Spleen (tissue), 11 donors: Measurements from ENCODE around the gene CHAD. TPM values are rescaled to one million over a fixed set of nuclear protein-coding genes. Genes with fewer than 3 reads are reported as not detected.

Experiments used
- DNase-seq: peaks from one replicate; pipeline ENCODE4 v3.0.0-alpha.2; 2020
- H3K27ac ChIP-seq, 8 donors: fragments of 200-600 bp; sonication (generic) in 7 of 8; 1 replicate in 4 of 8; 2 replicates in 4 of 8; pipeline versions ENCODE4 v1.5.0 to v1.8.0; 2016 to 2021; ENCODE audit warnings: inconsistent platforms in 4 of 8, mild to moderate bottlenecking in 4 of 8, moderate library complexity in 1 of 8
- H3K27me3 ChIP-seq, 7 donors: fragments of 200-600 bp; sonication (generic) in 6 of 7; replicated peaks in 1 of 7; 1 replicate in 4 of 7; 2 replicates in 3 of 7; pipeline versions ENCODE4 v1.5.0 to v1.8.0; 2016 to 2021; ENCODE audit warnings: inconsistent platforms in 3 of 7, mild to moderate bottlenecking in 1 of 7
- H3K36me3 ChIP-seq, 6 donors: fragments of 200-600 bp; sonication (generic) in 5 of 6; 1 replicate in 4 of 6; 2 replicates in 2 of 6; pipeline versions ENCODE4 v1.5.0 to v1.8.0; 2016 to 2021; ENCODE audit warnings: inconsistent platforms in 2 of 6
- H3K4me1 ChIP-seq, 6 donors: fragments of 200-600 bp; sonication (generic) in 5 of 6; 1 replicate in 3 of 6; 2 replicates in 3 of 6; pipeline versions ENCODE4 v1.5.0 to v1.8.0; 2016 to 2021; ENCODE audit warnings: inconsistent platforms in 3 of 6
- H3K4me3 ChIP-seq, 8 donors: fragments of 200-600 bp; sonication (generic) in 7 of 8; 1 replicate in 4 of 8; 2 replicates in 4 of 8; pipeline versions ENCODE4 v1.5.0 to v1.8.0; 2016 to 2021; ENCODE audit warnings: inconsistent platforms in 4 of 8, mild to moderate bottlenecking in 4 of 8, moderate library complexity in 2 of 8
- H3K9me3 ChIP-seq, 8 donors: fragments of 200-600 bp; sonication (generic) in 7 of 8; 1 replicate in 4 of 8; 2 replicates in 4 of 8; pipeline versions ENCODE4 v1.5.0 to v1.8.0; 2016 to 2021; ENCODE audit warnings: inconsistent platforms in 4 of 8
- POLR2A ChIP-seq, 3 donors: fragments of 450-650 bp; IDR thresholded peaks; one replicate each; pipeline ENCODE4 v1.5.1; 2017; ENCODE audit warnings: antibody characterized with exemption in 3 of 3, mild to moderate bottlenecking in 1 of 3
- POLR2AphosphoS5 ChIP-seq, 3 donors: sonication (generic); formaldehyde crosslinking; IDR thresholded peaks; one replicate each; pipeline ENCODE4 v1.5.1; 2017; ENCODE audit warnings: antibody characterized with exemption in 3 of 3
- WGBS, 5 donors: extraction: QIAGEN DNeasy Blood & Tissue Kit in 3 of 5; methylation state at CpG; one replicate each; pipeline versions ENCODE4 v1.1.5 to v1.1.7; 2013 to 2018; 5-methylcytosine and 5-hydroxymethylcytosine counted together
- intact Hi-C: fragments of 100-400 bp; cut with DNase I; formaldehyde crosslinking; loops from one replicate; pipeline ENCODE4 v1.15.0; 2023; ENCODE audit warnings: low total_unique reads
- polyA plus RNA-seq, 3 donors: library from polyadenylated mRNA; stranded (reverse); fragments of 200-250 nt; gene quantifications; one replicate each; pipeline ENCODE4 v1.2.1, GENCODE V29; 2013
- total RNA-seq, 7 donors: library from RNA; depleted of rRNA in 3 of 7; stranded (reverse); fragments of >200 nt in 3 of 7; fragmentation: NEBNext Ultra II Directional in 4 of 7; extraction: Animal tissue kit (Norgen Biotek cat#: 25700) in 4 of 7; gene quantifications; one replicate each; pipeline versions ENCODE4 v1.1.0 to v1.2.1, GENCODE V29; 2016 to 2021
- TF ChIP-seq, protein P1 (sequence below), 11 experiments: fragments of 200-600 bp in 7 of 11; fragments of 450-650 bp in 4 of 11; sonication (generic) in 4 of 11; IDR thresholded peaks in 8 of 11; conservative IDR thresholded peaks in 3 of 11; 1 replicate in 7 of 11; 2 replicates in 4 of 11; pipeline versions ENCODE4 v1.4.0 to v1.8.0; 2016 to 2021; ENCODE audit warnings: antibody characterized with exemption in 11 of 11, inconsistent platforms in 4 of 11, mild to moderate bottlenecking in 1 of 11
- donor health status: healthy with polysubstance abuse.
- donor health status: DM: no; HTN: no; CAD: no; lungs with moderate emphysema.
- donor health status: DM: no; HTN: no; CAD: no.
- donor health status: Bipolar disorder and iron deficiency.
- donor health status: healthy.
- donor health status: DM: no; HTN: no; CAD: no.
- donor health status: DM: yes; HTN: yes; CAD: no.

CHAD gene
- total and polyA plus RNA-seq, 10 donors: 0.39 TPM; not detected in 9

GRCh38 chr17:50484386-50485155 is 15.9 kb upstream of the CHAD start:
- Histone ChIP-seq H3K27ac (no peak overlapping the region), H3K9me3 (no peaks in the 10 kb centered on the region), H3K4me1 (peaks cover 10 to 34% (median 30%) of the 10 kb centered on the region in 6 donors), H3K36me3 (peaks cover 0 to 65% (median 35%) of the 10 kb centered on the region in 6 donors), H3K4me3 (no peak overlapping the region), H3K27me3 (no peaks in the 10 kb centered on the region)
- intact Hi-C loops: no loop called here
- TF ChIP-seq POLR2A (IDR thresholded peaks at IDR 0.05) (no peak), POLR2AphosphoS5 (IDR thresholded peaks at IDR 0.05) (no peak)
- TF ChIP-seq, protein P1, sequence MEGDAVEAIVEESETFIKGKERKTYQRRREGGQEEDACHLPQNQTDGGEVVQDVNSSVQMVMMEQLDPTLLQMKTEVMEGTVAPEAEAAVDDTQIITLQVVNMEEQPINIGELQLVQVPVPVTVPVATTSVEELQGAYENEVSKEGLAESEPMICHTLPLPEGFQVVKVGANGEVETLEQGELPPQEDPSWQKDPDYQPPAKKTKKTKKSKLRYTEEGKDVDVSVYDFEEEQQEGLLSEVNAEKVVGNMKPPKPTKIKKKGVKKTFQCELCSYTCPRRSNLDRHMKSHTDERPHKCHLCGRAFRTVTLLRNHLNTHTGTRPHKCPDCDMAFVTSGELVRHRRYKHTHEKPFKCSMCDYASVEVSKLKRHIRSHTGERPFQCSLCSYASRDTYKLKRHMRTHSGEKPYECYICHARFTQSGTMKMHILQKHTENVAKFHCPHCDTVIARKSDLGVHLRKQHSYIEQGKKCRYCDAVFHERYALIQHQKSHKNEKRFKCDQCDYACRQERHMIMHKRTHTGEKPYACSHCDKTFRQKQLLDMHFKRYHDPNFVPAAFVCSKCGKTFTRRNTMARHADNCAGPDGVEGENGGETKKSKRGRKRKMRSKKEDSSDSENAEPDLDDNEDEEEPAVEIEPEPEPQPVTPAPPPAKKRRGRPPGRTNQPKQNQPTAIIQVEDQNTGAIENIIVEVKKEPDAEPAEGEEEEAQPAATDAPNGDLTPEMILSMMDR (IDR thresholded peaks at IDR 0.05 in 8 of 11, conservative IDR thresholded peaks at IDR 0.05 in 3 of 11): no peak
- peak; percentile 70 for DNase-seq
- 95 to 98% (median 96%) methylated on average over 11 of the region's 11 CpGs for WGBS, 5 donors

DNA sequence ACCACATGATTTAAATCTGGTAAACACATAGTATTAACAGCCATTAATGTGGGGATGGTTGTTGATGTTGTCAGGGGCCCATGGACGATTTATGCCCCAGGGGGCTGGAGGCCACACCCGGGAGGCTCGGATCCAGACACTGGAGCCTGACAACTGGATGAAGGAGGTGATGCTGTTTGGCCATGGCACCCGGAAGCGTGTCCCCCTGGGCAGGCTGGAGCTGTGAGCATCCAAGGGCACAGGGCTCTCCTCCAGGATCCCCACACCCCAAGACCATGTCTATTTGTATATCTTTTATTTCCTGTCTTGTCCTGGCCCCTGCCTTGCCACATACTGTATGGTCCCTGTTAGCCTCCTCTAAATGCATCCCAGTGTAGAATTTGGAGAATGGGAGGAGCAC is 14.6 kb upstream of the CHAD start:
- Histone ChIP-seq H3K9me3 (no peaks in the 10 kb centered on the region), H3K4me3 (no peak overlapping the region), H3K36me3 (peaks cover 0 to 65% (median 35%) of the 10 kb centered on the region in 6 donors), H3K27me3 (no peaks in the 10 kb centered on the region), H3K27ac (no peak overlapping the region), H3K4me1 (peaks cover 15 to 45% (median 35%) of the 10 kb centered on the region in 6 donors)
- DNase-seq: peak; percentile 50
- intact Hi-C loops: no loop called here
- WGBS, 5 donors: 82 to 98% (median 93%) methylated on average over 5 of the region's 5 CpGs
- TF ChIP-seq, protein P1 (IDR thresholded peaks at IDR 0.05 in 8 of 11, conservative IDR thresholded peaks at IDR 0.05 in 3 of 11): no peak
- TF ChIP-seq POLR2AphosphoS5 (IDR thresholded peaks at IDR 0.05) (no peak), POLR2A (IDR thresholded peaks at IDR 0.05) (no peak)

- TF ChIP-seq POLR2A (IDR thresholded peaks at IDR 0.05): no peak
- TF ChIP-seq POLR2AphosphoS5 (IDR thresholded peaks at IDR 0.05): peak in 2 of 3 donors; percentile 43 to 80
- TF ChIP-seq, protein P1 (IDR thresholded peaks at IDR 0.05 in 8 of 11, conservative IDR thresholded peaks at IDR 0.05 in 3 of 11): peak; percentile 44 to 86 (median 79)
- DNase-seq: peak; percentile 93
- intact Hi-C loops: no loop called here
- Histone ChIP-seq H3K27me3 (no peaks in the 10 kb centered on the region), H3K27ac (peak overlapping the region in 4 of 8 donors; percentile 34 to 50 (median 50)), H3K4me1 (peaks cover 18 to 49% (median 42%) of the 10 kb centered on the region in 6 donors), H3K9me3 (no peaks in the 10 kb centered on the region), H3K4me3 (no peak overlapping the region), H3K36me3 (peaks cover 0 to 60% (median 35%) of the 10 kb centered on the region in 6 donors)
- 14 to 36% (median 21%) methylated on average over 7 of the region's 7 CpGs for WGBS, 5 donors
Observed at GRCh38 chr17:50482516-50482915, 13.8 kb upstream of the CHAD start.

DNA sequence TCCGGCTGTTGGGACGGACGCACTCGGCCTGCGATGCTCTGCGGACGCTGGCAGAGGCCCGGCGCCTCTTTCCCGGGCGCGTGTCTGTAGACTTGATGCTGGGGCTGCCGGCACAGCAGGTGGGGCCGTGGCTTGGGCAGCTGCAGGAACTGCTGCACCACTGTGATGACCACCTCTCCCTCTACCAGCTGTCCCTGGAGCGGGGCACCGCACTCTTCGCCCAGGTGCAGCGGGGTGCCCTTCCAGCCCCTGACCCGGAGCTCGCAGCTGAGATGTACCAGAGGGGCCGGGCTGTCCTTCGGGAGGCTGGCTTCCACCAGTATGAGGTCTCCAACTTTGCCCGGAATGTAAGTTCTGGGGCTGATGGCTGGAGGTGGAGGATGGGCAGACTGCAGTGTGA is 13.4 kb upstream of the CHAD start:
- DNase-seq: peak; percentile 78
- Histone ChIP-seq H3K27ac (peak overlapping the region in 3 of 8 donors; percentile 15 to 54 (median 19)), H3K27me3 (no peaks in the 10 kb centered on the region), H3K4me1 (peaks cover 18 to 49% (median 42%) of the 10 kb centered on the region in 6 donors), H3K4me3 (no peak overlapping the region), H3K36me3 (peaks cover 0 to 56% (median 33%) of the 10 kb centered on the region in 6 donors), H3K9me3 (no peaks in the 10 kb centered on the region)
- TF ChIP-seq, protein P1 (IDR thresholded peaks at IDR 0.05 in 8 of 11, conservative IDR thresholded peaks at IDR 0.05 in 3 of 11): no peak
- no peak for TF ChIP-seq POLR2AphosphoS5 (IDR thresholded peaks at IDR 0.05)
- no peak for TF ChIP-seq POLR2A (IDR thresholded peaks at IDR 0.05)
- 87 to 94% (median 93%) methylated on average over 2 to 23 of the region's 23 CpGs for WGBS, 5 donors
- intact Hi-C loops: no loop called here
